Tibial nerve (tissue), 4 donors: ENCODE results near the gene SELPLG. TPM values are rescaled to one million over a fixed set of nuclear protein-coding genes. Genes with fewer than 3 reads are reported as not detected.
"Not testable (repeated sequence)": the region's sequence is repeated elsewhere in the genome, so short reads cannot be mapped to it uniquely, and the experiment has no call there.

ENCODE experiments used
- DNase-seq, 2 donors: peaks; one replicate each; pipeline ENCODE4 v3.0.0-alpha.2; 2019; ENCODE audit warnings: low spot score in 2 of 2
- H3K27ac ChIP-seq, 4 donors: fragments of 200-600 bp; sonication (generic) in 3 of 4; one replicate each; pipeline ENCODE4 v1.5.1; 2017 to 2019; ENCODE audit warnings: mild to moderate bottlenecking in 1 of 4
- H3K27me3 ChIP-seq, 2 donors: fragments of 200-600 bp; sonication (generic) in 1 of 2; one replicate each; pipeline versions ENCODE4 v1.5.1 to v1.6.0; 2017 to 2019
- H3K36me3 ChIP-seq, 3 donors: fragments of 200-600 bp; sonication (generic); one replicate each; pipeline ENCODE4 v1.5.1; 2018 to 2019
- H3K4me1 ChIP-seq, 4 donors: fragments of 200-600 bp; sonication (generic) in 3 of 4; one replicate each; pipeline ENCODE4 v1.5.1; 2017 to 2019
- H3K4me3 ChIP-seq, 4 donors: fragments of 200-600 bp; sonication (generic) in 3 of 4; one replicate each; pipeline ENCODE4 v1.5.1; 2017 to 2019; ENCODE audit warnings: mild to moderate bottlenecking in 1 of 4, moderate library complexity in 1 of 4
- H3K9me3 ChIP-seq, 4 donors: fragments of 200-600 bp; sonication (generic) in 3 of 4; one replicate each; pipeline ENCODE4 v1.5.1; 2017 to 2019
- EP300 ChIP-seq, 2 donors: sonication (generic); formaldehyde crosslinking; IDR thresholded peaks; one replicate each; pipeline ENCODE4 v1.6.1; 2017; ENCODE audit warnings: antibody characterized with exemption in 2 of 2, mild to moderate bottlenecking in 1 of 2
- POLR2A ChIP-seq, 2 donors: fragments of 450-650 bp; IDR thresholded peaks; one replicate each; pipeline ENCODE4 v1.6.1; 2017; ENCODE audit warnings: antibody characterized with exemption in 2 of 2, mild to moderate bottlenecking in 2 of 2, moderate library complexity in 2 of 2
- WGBS, 2 donors: methylation state at CpG; one replicate each; pipeline ENCODE4 v1.1.5; 2018; 5-methylcytosine and 5-hydroxymethylcytosine counted together
- total RNA-seq, 4 donors: library from RNA; depleted of rRNA; stranded (reverse); fragments of >200 nt; gene quantifications; one replicate each; pipeline ENCODE4 v1.1.0, GENCODE V29; 2016
- TF ChIP-seq, protein P1 (sequence below), 5 experiments: fragments of 200-600 bp in 3 of 5; fragments of 450-650 bp in 2 of 5; sonication (generic) in 3 of 5; IDR thresholded peaks; one replicate each; pipeline ENCODE4 v1.5.1; 2016 to 2019; ENCODE audit warnings: antibody characterized with exemption in 5 of 5, mild to moderate bottlenecking in 3 of 5, moderate library complexity in 2 of 5

The SELPLG gene
- total RNA-seq, 4 donors from 2014 or later = 4.5 to 15.1 (median 9.2) TPM

DNA sequence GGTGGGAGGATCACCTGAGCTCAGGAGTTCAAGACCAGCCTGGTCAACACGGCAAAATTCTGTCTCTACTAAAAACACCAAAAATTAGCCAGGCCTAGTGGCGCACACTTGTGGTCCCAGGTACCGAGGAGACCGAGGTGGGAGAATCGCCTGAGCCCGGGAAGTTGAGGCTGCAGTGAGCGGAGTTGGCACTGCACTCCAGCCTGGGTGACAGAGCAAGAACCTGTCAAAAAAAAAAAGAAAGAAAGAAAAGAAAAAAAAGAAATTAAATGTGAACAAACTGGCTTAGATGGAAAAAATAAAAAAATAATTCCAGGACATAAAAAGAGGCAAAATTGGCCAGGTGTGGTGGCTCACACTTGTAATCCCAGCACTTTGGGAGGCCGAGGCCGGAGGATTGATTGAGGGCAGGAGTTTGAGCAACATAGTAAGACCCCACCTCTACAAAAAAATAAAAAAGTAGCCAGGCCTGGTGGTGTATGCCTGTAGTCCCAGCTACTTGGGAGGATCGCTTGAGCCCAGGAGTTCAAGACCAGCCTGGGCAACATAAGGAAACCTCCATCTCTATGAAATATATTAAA, 39.3 kb downstream of the SELPLG start:
- Histone ChIP-seq H3K9me3 (no peaks in the 10 kb centered on the region), H3K4me1 (peaks cover 0 to 30% (median 0%) of the 10 kb centered on the region in 4 donors), H3K4me3 (no peak overlapping the region), H3K27ac (peak overlapping the region in 1 of 4 donors; percentile 75), H3K27me3 (no peaks in the 10 kb centered on the region), H3K36me3 (no peaks in the 10 kb centered on the region)
- no peak for DNase-seq
- WGBS, 2 donors = 94 to 98% methylated on average over 10 of the region's 10 CpGs
- TF ChIP-seq EP300 (IDR thresholded peaks at IDR 0.05) = no peak

DNA sequence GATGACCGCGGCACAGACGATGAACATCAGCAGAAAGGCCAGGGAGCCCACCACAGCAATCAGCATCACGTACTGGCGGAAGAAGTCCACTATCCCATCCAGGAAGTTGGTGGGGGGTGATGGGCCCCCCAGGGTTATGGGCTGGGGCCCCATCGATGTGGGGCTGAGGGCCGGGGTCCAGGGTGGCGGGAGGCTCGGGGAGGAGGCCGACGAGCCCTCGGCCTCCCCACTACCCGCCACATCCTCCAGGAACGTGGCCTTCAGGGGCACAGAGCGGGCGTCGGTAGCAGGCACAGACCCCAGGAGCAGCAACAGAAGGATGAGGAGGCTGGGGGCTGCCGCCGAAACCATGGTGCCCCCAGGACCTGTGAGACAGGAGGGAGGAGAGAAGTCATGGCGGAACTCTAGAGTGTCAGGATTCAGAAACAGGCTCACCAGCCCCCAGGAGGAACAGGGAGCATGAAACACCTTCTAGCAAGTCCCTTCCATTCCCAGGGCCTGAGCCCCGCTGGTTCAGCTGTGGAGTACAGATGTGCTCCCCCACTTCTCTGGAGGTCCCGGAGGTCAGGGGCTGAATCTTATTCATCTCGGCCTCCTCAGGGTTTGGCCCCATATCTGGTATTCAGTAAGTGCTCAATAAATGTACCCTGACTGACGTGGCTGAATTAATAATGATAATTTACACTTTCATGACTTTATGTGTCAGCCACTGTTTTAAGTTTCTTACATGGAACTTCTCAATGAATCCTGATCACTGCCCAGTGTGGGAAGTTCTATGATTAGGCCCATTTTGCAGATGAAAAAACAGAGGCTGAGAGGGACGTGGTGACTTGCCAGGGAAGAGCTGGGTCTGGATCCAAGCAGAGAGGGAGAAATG, 41.4 kb downstream of the SELPLG start:
- H3K27ac ChIP-seq = peak overlapping the region in 1 of 4 donors; percentile 6
- TF ChIP-seq, protein P1, sequence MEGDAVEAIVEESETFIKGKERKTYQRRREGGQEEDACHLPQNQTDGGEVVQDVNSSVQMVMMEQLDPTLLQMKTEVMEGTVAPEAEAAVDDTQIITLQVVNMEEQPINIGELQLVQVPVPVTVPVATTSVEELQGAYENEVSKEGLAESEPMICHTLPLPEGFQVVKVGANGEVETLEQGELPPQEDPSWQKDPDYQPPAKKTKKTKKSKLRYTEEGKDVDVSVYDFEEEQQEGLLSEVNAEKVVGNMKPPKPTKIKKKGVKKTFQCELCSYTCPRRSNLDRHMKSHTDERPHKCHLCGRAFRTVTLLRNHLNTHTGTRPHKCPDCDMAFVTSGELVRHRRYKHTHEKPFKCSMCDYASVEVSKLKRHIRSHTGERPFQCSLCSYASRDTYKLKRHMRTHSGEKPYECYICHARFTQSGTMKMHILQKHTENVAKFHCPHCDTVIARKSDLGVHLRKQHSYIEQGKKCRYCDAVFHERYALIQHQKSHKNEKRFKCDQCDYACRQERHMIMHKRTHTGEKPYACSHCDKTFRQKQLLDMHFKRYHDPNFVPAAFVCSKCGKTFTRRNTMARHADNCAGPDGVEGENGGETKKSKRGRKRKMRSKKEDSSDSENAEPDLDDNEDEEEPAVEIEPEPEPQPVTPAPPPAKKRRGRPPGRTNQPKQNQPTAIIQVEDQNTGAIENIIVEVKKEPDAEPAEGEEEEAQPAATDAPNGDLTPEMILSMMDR (IDR thresholded peaks at IDR 0.05) = no peak
- TF ChIP-seq POLR2A (IDR thresholded peaks at IDR 0.05) (no peak), EP300 (IDR thresholded peaks at IDR 0.05) (no peak)
- no peaks in the 10 kb centered on the region for H3K27me3 ChIP-seq
- H3K36me3 ChIP-seq = no peaks in the 10 kb centered on the region
- H3K4me3 ChIP-seq = no peak overlapping the region
- WGBS, 2 donors = 91% methylated on average over 22 to 25 of the region's 25 CpGs
- no peak for DNase-seq
- no peaks in the 10 kb centered on the region for H3K9me3 ChIP-seq
- peaks cover 0 to 40% (median 0%) of the 10 kb centered on the region in 4 donors for H3K4me1 ChIP-seq

DNA sequence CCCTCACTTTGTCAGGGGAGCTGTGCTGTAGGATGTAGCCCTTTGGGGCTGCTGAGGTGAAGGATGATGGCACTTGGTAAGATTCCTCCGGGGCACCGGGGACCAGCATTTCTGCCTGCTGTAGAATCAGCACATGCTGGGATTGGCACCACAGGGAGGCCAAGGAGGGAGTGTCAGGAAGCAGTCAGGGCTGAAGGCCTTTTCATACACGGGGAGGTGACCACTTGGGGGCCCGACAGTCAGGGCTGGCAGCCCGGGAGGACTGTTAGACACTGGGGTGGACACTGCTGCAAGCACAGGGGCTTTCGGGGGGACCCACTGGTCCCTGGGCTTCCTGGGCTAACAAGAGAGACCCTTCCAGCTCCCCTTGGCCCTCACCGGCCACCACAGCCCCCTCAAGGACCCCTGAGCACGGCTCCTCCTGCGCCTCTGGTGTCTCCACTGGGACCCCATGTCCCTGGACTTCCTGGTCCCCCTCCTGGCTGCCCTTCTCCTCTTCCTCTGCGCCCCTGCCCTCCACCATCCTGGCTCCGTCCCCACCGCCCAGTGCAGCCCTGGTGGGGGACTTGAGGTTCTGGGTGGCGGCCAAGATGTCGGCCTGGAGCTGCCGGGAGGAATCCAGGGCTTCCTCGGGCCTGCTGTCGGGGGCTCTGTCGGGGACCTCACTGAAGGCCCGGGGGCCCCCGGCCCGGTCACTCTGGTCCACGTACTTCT, 42.3 kb downstream of the SELPLG start:
- no peak for TF ChIP-seq POLR2A (IDR thresholded peaks at IDR 0.05)
- TF ChIP-seq, protein P1 (IDR thresholded peaks at IDR 0.05) = no peak
- TF ChIP-seq EP300 (IDR thresholded peaks at IDR 0.05) = no peak
- Histone ChIP-seq H3K9me3 (no peaks in the 10 kb centered on the region), H3K27me3 (no peaks in the 10 kb centered on the region), H3K36me3 (no peaks in the 10 kb centered on the region), H3K4me3 (no peak overlapping the region), H3K4me1 (peaks cover 0 to 35% (median 0%) of the 10 kb centered on the region in 4 donors), H3K27ac (peak overlapping the region in 1 of 4 donors; percentile 6)
- no peak for DNase-seq
- 80 to 81% methylated on average over 13 to 20 of the region's 22 CpGs for WGBS, 2 donors

DNA sequence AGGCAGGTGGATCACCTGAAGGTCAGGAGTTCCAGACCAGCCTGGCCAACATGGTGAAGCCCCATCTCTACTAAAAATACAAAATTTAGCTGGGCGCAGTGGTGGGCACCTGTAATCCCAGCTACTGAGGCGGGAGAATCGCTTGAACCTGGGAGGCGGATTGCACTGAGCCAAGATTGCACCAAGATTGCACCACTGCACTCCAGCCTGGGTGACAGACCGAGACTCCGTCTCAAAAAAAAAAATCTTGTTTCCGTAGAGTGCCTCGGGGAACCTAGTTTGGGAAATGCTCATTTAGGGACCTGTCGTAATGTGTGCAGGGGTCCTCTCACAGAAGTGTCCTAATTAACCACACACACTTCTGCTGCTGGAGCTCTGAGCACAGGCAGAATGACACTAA, 43.2 kb downstream of the SELPLG start:
- H3K4me1 ChIP-seq = peaks cover 0 to 29% (median 0%) of the 10 kb centered on the region in 4 donors
- H3K36me3 ChIP-seq, H3K27me3 ChIP-seq, H3K4me3 ChIP-seq, DNase-seq, H3K9me3 ChIP-seq, H3K27ac ChIP-seq: not testable (repeated sequence)
- WGBS, 2 donors = 90 to 95% methylated on average over 9 of the region's 9 CpGs

DNA sequence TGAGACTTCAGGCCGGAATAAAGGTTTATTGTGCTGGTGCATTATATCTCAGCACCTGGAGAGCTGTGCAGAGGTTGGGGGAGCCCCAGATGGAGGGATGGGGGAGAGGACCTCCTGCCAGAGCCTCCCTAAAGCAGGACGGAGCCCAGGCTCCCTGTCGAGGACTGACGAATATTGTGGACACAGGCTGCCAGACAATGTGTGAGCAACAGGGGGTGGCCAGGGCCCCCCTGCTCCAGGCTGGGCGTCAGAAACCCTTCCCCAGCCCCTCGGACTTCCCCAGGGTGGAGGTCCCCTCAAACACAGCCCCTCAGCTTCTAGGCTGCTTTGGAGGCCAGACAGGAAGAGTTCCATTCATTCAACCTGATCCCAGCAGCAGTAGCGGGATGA, 43.9 kb downstream of the SELPLG start:
- TF ChIP-seq, protein P1 (IDR thresholded peaks at IDR 0.05) = no peak
- no peak for TF ChIP-seq EP300 (IDR thresholded peaks at IDR 0.05)
- no peak for TF ChIP-seq POLR2A (IDR thresholded peaks at IDR 0.05)
- Histone ChIP-seq H3K27ac (peak overlapping the region in 1 of 4 donors; percentile 28), H3K27me3 (no peaks in the 10 kb centered on the region), H3K9me3 (no peaks in the 10 kb centered on the region), H3K4me1 (peaks cover 0 to 25% (median 0%) of the 10 kb centered on the region in 4 donors), H3K4me3 (no peak overlapping the region), H3K36me3 (no peaks in the 10 kb centered on the region)
- 64 to 72% methylated on average over 6 to 7 of the region's 7 CpGs for WGBS, 2 donors
- DNase-seq = no peak
